GM19025 (cell line): ENCODE results near the gene PRDM16.

Source experiments
- ATAC-seq: cut with Tn5 transposase; IDR thresholded peaks from one replicate; pipeline ENCODE4 v1.9.1; 2021; ENCODE audit warnings: mild to moderate bottlenecking, low read depth, moderate library complexity; ENCODE audit not compliant: unreplicated experiment

PRDM16 gene

DNA sequence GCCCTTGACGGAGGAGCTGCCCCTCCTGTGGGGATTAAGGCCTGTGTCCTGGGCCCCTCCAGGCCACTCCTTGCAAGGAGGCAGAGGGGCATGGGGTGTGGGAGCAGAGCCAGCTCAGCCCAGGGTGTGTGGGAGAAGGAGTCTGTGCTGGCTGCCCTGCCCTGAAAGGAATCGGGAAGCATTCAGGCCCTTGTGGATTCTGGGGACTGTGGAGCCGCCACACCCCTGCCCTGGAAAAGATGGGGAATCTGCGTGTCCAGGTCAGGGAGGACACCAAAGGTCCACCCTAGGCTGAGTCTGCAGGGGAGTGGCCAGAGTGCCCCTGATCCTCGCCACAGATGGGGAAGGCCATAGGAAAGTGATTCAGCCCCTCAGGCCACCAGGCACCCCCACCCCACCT lies 16.5 kb upstream of the PRDM16 start:
- no peak for ATAC-seq

DNA sequence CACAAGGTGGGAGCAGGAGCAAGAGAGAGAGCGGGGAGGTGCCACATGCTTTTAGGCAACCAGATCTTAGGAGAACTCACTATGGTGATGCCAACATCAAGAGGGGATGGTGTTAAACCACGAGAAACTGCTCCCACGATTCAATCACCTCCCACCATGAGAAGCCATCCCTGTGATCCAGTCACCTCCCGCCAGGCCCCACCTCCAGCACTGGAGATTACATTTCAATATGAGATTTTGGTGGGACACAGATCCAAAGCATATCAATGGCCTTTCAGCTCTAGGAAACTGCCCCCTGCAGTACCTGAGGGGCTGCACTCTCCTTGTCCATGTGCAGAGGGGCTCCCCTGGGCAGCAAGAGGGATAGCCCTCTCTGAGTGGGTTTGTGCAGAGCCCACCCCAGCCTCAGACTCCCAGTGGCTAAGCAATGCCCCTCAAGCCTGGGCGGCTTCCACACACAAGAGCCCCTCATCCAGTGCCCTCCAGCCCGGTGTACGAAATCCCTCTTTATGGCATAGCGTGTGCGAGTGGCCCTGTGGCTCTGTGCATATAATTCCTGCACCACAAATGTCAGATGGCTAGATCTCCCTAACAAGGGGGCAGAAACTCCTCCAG lies 15.5 kb upstream of the PRDM16 start:
- ATAC-seq = no peak

DNA sequence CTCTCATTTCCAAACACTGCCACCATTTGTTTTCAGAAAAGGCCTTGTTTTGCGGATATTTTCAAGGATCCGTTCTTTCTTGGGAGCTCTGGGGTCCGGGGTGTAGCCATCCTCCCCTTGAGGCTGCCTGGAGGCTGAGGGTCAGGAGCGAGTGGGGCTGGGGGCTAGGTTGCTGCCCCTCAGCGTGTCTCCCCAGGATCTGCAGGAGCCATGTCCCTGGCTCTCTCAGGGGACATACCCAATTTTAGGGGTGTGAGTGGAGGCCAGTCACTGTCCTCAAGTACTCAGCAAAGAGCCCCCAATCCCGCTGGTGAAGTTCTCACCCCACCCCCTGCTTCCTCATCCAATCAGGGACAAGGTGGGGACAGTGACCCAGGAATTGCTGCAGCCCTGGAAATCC lies 15.0 kb upstream of the PRDM16 start:
- ATAC-seq = no peak

DNA sequence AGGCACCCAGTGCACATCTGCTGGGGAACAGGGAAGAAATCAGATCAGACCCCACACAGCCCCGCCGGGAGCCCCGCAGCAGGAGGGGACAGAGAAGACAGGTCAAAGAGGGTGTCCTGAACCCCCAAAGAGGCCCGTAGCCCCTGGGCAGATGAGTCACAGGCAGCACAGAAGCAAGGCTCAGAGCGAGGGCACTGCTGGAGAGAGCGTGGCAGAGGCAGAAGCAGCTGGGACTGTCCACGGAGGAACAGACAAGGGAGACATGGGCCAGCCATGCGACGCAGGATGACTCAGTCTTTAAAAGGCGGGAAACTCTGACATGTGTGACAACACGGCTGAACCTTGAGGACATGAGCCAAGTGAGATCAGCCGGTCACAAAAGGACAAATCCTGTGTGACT lies 14.5 kb upstream of the PRDM16 start:
- no peak for ATAC-seq

DNA sequence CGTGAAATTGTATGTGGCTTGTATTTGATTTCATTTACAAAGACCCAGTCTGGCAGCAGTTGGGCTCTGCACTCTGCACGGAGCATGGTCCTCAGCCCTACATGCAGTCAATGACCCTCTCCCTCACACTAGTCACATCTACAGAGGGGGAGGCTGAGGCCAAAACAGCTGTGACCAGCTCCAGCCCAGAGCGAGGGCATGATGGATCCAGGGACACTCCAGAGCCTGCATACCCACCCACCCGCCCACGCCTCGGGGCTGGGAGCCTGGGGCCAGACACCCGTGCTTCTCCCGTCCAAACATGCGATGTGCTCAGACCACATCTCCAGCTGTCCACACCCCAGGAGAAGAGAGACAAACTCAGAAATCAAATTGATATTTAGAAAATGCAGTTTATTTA lies 14.0 kb upstream of the PRDM16 start:
- ATAC-seq = no peak

DNA sequence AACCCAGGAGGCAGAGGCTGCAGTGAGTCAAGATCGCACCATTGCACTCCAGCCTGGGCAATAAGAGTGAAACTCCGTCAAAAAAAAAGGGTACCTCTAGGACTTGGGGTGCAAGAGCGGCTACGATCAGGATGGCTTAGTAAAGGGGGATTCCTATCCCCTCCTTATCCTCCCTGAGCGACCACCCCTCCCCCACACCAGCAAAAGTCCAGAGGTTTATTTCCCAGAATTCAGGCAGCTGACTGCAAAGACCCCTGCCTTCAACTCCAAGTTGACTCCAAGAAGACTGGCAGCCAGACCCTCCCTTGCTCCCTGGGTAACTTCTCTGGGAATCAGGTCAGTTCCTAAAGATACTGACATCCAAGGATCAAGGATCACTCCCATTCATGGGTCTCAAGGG lies 12.4 kb upstream of the PRDM16 start:
- ATAC-seq = no peak

DNA sequence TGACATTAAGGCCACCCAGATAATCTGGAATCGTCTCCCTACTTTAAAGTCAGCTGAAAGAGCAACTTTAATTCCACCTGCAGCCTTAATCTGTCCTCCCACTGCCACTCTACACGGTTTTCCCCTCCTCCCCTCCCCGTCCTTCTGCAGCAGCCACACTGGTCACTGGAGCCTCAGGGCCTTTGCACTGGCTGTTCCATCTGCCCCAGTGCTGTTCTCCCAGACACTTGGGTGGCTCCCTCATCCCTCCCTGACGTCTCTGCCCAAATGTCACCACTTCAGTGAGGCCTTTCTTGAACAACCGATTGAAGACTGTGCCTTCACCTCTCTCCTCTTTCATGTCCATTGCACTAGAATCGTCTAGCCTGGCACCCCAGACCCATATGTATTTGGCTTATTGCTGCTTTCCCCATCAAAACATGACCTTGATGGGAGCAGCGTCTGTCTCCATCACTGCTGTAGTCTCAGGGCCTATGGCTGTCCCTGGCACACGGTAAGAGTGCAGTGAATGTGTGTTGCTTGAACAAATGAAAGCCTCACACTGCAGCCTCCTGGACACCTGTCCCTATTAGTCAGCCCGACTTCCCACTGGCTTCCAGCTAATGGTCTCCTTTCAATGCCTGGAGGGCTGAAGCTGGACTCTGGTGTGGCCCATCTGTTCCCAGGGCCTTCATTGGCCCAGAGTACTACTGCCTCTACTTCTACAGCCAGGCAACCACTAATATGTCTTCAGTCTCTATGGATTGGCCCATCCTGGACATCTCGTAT lies 10.6 kb upstream of the PRDM16 start:
- no peak for ATAC-seq

DNA sequence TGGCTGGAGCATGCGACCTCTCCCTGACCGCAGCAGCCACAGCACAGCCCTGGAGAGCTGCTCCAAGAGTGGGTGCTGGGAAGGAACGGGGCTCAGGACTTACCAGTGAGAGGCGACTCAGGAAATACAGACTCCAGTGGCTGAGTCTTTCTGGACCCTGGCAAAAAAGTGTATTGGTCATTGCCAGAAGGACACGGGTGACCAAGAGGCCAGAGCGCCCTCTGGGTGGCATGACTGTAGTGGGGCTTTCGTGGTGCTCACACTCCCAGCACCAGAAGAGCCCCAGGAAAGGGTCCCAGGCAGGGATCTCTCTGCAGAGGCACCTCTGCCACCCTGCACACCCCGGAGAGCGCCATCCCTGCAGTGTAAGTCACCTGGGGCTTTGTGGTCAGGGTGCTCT lies 8.9 kb upstream of the PRDM16 start:
- no peak for ATAC-seq

DNA sequence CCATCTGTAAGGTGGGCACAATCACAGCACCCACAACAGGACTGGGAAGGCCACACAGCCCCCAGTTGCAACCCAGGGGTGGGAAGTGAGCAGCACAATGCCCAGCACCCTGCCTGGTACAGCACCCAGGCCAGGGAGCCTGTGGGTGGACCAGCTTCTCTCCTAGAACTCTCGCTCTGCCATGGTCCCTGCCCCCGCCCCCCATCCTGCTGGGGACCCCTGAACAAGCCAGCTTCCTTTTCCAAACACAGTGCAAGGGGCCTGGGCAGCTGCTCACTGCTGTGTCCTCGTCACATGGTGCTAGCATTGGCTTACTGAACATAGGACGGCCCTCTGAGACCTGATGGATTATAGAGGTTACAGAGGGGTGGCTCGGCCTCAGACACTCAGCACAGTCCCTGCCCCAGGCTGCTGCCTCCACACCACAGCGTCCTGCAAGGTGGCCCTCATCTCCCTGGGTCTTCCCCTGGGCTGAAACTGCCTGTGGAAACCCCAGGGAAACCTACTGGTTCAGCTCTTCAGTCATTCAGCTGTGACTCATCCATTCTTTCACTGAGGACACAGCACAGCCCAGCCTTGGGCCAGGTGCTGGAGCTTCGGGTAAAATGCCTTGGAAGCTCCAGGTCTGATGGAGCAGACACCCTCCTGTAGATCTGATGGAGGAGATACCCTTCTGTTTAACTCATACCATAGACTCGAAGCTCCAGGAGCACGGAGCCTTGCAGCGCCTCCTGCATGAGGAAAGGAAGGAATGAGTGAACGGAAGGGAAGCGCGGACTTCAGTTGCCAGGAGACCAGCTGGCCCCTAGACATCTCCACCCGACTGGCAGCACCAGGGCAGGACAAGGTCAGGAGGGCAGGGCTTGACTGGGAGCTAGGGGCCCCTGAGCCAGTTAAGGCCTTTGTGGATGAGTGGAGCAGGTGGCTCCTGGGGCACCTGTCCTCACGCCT lies 8.1 kb upstream of the PRDM16 start:
- no peak for ATAC-seq

DNA sequence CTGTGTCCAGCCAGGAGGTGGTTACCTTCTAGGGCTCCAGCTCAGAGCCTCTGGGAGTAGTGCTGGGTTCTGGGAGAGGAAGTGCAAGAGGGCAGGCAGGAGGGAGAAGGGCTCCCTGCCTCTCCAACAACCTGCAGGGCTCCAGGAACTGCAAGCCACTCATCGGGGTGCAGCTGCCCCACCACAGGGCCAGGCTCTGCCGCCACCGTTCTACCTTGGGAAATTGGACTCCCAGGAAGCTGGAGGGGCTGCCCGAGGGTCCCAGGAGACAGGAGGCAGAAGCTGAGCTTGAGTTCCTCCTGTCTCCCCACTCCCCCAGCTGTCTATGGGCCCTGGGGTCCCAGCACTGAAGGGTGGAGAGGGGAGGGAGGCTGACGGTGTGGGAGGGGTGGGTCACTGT lies 7.4 kb upstream of the PRDM16 start:
- no peak for ATAC-seq

DNA sequence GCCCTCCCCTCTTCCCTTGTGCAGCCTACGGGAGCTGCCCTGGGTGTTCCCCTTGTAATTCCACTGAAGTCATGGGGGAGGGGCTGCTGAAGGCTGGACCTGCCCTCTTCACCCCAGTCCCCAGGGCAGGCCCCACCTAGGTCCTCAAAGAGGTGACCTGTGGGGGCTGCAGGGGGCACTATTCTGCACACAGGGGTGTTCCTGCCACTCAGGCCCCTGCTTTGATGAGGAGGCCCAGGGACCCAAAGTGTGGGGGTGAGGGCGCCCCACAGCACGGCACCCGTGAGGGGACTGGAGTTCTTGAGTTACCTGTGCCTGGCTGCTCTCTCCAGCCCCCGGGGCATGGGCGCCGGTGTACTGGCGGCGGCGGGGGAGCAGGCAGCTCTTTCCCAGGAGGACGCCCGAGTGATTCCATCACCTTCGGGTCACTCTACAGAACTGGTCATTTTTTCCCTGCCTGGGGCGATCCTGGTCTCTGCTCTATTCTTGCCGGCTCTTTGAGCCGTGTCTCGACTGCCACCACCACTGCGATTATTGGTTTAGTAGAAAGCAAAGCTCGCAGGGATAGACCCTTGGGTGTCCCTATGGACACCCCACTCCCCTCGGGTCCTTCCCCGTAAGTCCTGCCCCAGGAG lies 6.9 kb upstream of the PRDM16 start:
- no peak for ATAC-seq

DNA sequence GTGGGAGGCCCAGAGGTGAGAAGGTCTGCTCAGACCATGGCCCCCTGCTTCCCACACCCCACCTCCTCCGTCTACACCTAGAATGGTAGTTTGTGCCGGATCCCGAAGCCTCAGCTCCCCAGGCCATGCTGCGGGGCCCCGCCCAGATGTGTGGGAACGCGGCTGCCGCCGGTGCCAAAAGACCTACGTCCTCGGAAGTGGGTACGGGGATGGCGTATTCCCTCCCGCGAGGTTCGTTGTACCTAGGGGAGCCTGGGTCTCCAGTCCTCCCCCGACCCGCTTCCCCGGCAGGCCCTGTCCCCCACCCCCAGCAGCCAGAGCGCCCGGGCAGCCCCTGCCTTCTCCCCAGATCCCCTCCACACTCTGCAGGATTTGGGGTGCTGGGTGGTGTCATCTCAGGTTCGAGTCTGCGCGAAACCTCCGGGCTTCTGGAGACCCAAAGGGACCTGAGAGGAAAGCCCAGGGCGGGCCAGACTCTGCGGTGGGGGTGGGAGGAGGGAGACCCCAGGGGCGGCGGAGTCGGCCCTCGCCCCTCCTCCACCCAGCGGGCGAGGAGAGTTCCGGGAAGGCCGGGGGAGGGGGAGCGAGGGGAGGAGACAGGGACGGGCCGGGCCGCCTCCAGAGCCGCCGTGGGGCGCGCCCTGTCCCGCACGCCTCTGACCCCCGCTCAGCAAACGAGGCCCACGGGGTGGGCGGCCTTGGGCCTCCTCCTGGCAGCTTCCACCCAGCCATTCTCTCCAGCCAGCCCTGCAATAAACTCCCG lies 6.2 kb upstream of the PRDM16 start:
- no peak for ATAC-seq

DNA sequence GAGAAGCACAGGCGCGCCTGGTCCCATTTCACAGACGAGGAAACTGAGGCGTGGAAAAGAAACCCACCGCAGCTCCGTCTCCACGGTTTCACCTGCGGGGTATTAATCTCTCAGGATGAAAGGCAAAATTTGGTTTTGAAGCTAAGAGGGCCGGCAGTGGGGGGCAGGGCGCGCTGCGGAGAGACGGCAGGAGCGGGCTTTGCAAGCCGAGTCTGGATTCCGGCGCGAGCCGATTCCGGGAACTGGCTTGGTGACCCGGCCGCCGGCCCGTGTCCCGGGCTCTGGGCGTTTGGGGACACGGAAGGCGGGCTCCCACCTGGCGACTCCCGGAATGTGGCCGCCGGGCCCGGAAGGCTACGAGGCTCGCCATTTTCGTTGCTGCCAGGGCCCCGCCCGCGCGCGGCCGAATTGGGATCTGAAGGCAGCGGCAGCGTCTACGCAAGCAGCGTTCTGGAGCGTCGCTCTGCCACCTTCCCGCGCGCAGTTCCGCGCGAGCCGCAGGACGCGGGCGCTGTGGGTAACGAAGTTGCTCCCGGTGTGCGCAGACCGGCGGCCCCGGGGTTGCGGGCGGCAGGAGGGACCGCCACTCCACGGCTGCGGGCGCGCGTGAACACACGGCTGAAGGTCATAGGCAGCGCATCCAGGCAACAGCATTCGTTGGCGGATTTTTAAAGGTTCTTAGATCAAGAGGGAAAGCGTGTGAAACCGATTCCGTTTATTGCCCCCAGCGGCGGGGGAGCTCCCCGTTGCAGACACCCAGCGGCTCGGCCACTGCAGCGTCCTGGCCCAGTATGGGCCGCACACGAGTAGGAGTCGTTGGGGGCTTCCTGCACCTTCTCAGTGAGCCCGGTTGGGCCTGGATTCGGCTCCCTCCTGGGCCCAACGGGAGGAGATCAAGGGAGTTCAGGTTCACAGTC lies 5.4 kb upstream of the PRDM16 start:
- no peak for ATAC-seq

DNA sequence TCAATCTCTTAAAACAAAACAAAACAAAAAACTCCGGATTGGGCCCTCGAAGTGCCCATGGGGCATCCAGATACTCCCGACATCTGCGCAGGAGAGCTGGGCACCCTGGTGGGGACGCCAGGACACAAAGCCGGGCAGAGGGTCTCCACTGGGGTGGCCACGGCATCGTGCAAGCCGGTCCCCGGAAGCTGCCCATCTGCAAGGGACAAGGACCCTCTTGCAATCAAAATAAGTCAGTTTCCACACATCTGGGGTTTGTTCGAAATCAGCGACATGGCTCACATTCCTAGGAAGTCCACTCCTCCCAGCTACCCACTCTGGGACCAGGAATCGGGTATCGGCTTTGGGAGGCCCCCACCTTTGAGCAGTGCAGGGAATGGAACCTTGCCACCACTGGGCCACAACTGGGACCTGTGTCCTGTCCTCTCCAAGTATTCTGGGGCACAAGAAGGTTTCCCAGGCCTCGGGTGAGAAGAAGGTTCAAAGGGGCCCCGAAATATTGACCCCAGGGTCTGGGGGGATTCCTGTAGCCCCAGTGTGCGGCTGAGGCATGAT lies 4.6 kb upstream of the PRDM16 start:
- no peak for ATAC-seq

DNA sequence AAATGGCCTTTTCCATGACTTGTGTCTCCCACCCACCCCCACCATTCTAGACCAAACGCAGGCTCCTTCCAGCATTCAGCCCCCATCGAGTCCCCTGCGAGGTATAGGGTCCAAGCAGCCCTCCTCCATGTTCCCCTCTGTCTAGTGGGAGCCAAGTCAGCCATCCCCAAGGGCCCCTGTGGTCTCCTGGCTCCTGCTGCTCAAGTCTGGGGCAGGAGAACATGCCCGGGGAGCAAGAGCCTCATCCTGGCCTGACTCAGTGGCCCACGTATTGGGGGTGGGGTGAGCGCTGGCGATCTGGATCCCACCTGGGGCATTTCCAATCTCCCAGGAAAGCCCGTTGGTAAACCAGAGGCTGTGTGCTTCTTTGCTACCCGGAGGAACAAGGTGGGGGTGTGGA lies 4.1 kb upstream of the PRDM16 start:
- no peak for ATAC-seq

DNA sequence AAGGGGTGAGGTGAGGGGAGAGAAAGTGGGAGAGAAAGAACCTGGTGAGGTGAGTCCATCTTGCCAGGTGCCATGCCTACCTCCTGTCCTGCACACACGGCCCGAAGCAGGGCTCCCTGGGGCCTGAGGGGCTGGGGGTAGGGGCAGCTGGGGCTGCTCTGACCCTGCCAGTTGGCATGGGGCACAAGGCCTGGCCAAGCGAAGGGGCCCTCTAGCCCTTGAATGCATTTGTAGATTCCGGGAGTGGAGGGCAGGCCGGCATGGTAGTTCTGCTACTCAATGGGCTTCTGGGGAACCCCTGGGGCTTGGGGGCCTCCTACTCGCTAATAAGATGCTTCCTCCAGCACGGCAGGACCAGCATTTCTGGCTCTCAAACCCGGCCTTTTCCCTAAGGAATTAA lies 3.6 kb upstream of the PRDM16 start:
- ATAC-seq = no peak

DNA sequence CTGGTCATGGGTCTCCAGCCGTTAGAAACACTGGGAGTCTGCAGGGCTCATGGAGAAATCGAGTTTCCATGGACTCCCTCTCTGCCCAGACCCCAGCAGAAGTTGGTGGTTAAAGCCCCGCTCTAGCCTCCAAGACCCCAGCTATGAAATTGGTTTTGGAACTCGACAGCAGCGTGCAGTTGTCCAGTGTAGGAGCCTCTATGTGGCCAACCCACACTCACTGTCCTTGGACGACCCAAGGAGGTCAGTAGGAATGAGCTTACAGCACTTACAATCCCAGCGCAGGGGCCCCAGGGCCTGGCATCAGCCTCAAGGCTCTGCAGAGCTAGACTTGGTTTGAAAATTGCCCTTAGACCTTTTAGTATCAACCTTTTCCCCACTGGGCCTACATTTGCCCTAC lies 3.2 kb upstream of the PRDM16 start:
- no peak for ATAC-seq

DNA sequence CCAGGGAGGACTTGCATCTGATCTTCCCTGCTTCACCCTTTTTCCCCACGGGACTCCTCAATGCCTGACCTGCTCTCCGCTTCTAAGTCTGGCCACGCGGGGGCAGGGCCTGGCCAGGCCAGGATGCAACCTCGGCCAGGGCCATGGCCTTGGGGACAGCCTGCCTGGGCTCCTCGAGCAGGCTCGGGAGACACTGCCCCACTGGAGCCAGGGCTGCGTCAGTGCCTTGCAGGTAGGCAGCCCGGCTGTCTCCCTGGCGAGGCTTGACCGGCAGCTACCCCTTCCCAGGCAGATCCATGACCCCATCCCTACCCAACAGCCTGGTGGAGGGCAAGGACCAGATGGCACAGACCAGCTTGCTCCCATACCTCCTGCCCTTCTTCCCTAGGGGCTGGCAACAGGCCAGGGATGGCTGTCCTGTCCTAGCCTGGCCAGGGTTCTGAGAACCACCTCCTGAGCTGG lies 2.7 kb upstream of the PRDM16 start:
- no peak for ATAC-seq

DNA sequence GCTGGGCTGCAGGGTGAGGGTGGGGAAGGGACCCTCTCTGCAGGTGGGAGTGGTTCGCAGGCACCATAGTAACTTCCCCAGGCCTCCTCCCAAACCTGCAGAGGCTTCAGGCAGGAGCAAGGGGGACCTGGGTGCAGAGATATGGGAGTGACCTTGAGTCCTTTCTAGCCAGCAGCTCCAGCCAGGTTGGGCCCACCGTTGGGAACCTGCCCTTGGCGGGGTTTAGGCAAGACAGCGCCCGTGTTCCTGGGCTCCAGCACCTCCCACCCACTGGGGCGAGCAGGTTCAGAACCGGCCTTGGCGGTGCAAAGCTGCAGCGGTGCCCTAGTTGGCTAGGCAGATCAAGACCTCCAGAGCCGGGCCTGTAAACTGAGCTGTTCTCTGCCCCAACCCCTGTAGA lies 2.2 kb upstream of the PRDM16 start:
- no peak for ATAC-seq
